Measurements from ENCODE around the gene PGBD5. TPM values are rescaled to one million over a fixed set of nuclear protein-coding genes. Genes with fewer than 3 reads are reported as not detected.

Gene PGBD5
- total and polyA plus RNA-seq, 2 donors (not counting 1 experiment from before 2014, with no cell fraction given): 0.10 to 0.17 TPM

GRCh38 chr1:230399321-230400006 is 26.7 kb downstream of the PGBD5 start:
- H3K4me1 ChIP-seq (ENCODE audit: control insufficient read depth, extremely low read depth, insufficient read depth, low read length): no peaks in the 10 kb centered on the region
- H2AFZ ChIP-seq (ENCODE audit: low read length): no peak overlapping the region
- H3K9me3 ChIP-seq (ENCODE audit: control insufficient read depth, insufficient read depth, low read depth, low read length): no peaks in the 10 kb centered on the region
- H3K4me3 ChIP-seq (replicated peaks in 1 of 4; ENCODE audit: control extremely low read depth in 1 of 4, insufficient read depth in 1 of 4, low read depth in 3 of 4, low read length in 4 of 4): no peak overlapping the region
- TF ChIP-seq CTCF (conservative IDR thresholded peaks at IDR 0.05 in 1 of 2, IDR thresholded peaks at IDR 0.05 in 1 of 2; ENCODE audit: low read depth in 1 of 2, low read length in 2 of 2): no peak
- no peak for TF ChIP-seq EZH2 (IDR thresholded peaks at IDR 0.05; ENCODE audit: low read length, missing control alignments)
- no peak for DNase-seq (ENCODE audit: low read depth in 2 of 2)
- no peaks in the 10 kb centered on the region for H4K20me1 ChIP-seq (ENCODE audit: control insufficient read depth, extremely low read depth, insufficient read depth, low read length)
- no peaks in the 10 kb centered on the region for H3K36me3 ChIP-seq (ENCODE audit: control insufficient read depth, insufficient read depth, low read length)
- no peak overlapping the region for H3K27ac ChIP-seq (ENCODE audit: insufficient read depth, low read length)
- no peaks in the 10 kb centered on the region for H3K27me3 ChIP-seq (ENCODE audit: control insufficient read depth, insufficient read depth, low read length)
- H3K79me2 ChIP-seq (ENCODE audit: control insufficient read depth, insufficient read depth, low read length): no peaks in the 10 kb centered on the region
- no peak overlapping the region for H3K9ac ChIP-seq (ENCODE audit: insufficient read depth, low read length)
- no peak overlapping the region for H3K4me2 ChIP-seq (ENCODE audit: extremely low read depth, insufficient read depth, low read length)

GRCh38 chr1:230398856-230399255 is 27.3 kb downstream of the PGBD5 start:
- H3K4me2 ChIP-seq (ENCODE audit: extremely low read depth, insufficient read depth, low read length): no peak overlapping the region
- H4K20me1 ChIP-seq (ENCODE audit: control insufficient read depth, extremely low read depth, insufficient read depth, low read length): no peaks in the 10 kb centered on the region
- no peaks in the 10 kb centered on the region for H3K4me1 ChIP-seq (ENCODE audit: control insufficient read depth, extremely low read depth, insufficient read depth, low read length)
- TF ChIP-seq EZH2 (IDR thresholded peaks at IDR 0.05; ENCODE audit: low read length, missing control alignments): no peak
- TF ChIP-seq CTCF (conservative IDR thresholded peaks at IDR 0.05 in 1 of 2, IDR thresholded peaks at IDR 0.05 in 1 of 2; ENCODE audit: low read depth in 1 of 2, low read length in 2 of 2): no peak
- H3K27ac ChIP-seq (ENCODE audit: insufficient read depth, low read length): no peak overlapping the region
- no peak overlapping the region for H3K4me3 ChIP-seq (replicated peaks in 1 of 4; ENCODE audit: control extremely low read depth in 1 of 4, insufficient read depth in 1 of 4, low read depth in 3 of 4, low read length in 4 of 4)
- no peak for DNase-seq (ENCODE audit: low read depth in 2 of 2)
- H3K27me3 ChIP-seq (ENCODE audit: control insufficient read depth, insufficient read depth, low read length): no peaks in the 10 kb centered on the region
- H3K36me3 ChIP-seq (ENCODE audit: control insufficient read depth, insufficient read depth, low read length): no peaks in the 10 kb centered on the region
- H3K9me3 ChIP-seq (ENCODE audit: control insufficient read depth, insufficient read depth, low read depth, low read length): no peaks in the 10 kb centered on the region
- H2AFZ ChIP-seq (ENCODE audit: low read length): no peak overlapping the region
- no peak overlapping the region for H3K9ac ChIP-seq (ENCODE audit: insufficient read depth, low read length)
- H3K79me2 ChIP-seq (ENCODE audit: control insufficient read depth, insufficient read depth, low read length): no peaks in the 10 kb centered on the region

GRCh38 chr1:230396966-230397365 is 29.2 kb downstream of the PGBD5 start:
- Histone ChIP-seq H3K9ac (ENCODE audit: insufficient read depth, low read length) (no peak overlapping the region), H3K4me2 (ENCODE audit: extremely low read depth, insufficient read depth, low read length) (no peak overlapping the region), H3K36me3 (ENCODE audit: control insufficient read depth, insufficient read depth, low read length) (no peaks in the 10 kb centered on the region), H3K4me3 (replicated peaks in 1 of 4; ENCODE audit: control extremely low read depth in 1 of 4, insufficient read depth in 1 of 4, low read depth in 3 of 4, low read length in 4 of 4) (no peak overlapping the region), H4K20me1 (ENCODE audit: control insufficient read depth, extremely low read depth, insufficient read depth, low read length) (no peaks in the 10 kb centered on the region), H3K27me3 (ENCODE audit: control insufficient read depth, insufficient read depth, low read length) (no peaks in the 10 kb centered on the region), H3K79me2 (ENCODE audit: control insufficient read depth, insufficient read depth, low read length) (no peaks in the 10 kb centered on the region), H3K4me1 (ENCODE audit: control insufficient read depth, extremely low read depth, insufficient read depth, low read length) (no peaks in the 10 kb centered on the region), H3K27ac (ENCODE audit: insufficient read depth, low read length) (no peak overlapping the region), H2AFZ (ENCODE audit: low read length) (no peak overlapping the region), H3K9me3 (ENCODE audit: control insufficient read depth, insufficient read depth, low read depth, low read length) (no peaks in the 10 kb centered on the region)
- TF ChIP-seq EZH2 (IDR thresholded peaks at IDR 0.05; ENCODE audit: low read length, missing control alignments) (no peak), CTCF (conservative IDR thresholded peaks at IDR 0.05 in 1 of 2, IDR thresholded peaks at IDR 0.05 in 1 of 2; ENCODE audit: low read depth in 1 of 2, low read length in 2 of 2) (no peak)
- no peak for DNase-seq (ENCODE audit: low read depth in 2 of 2)

All from fibroblast of lung (primary cell).